GM12878 (cell line): ENCODE data around the gene EPHB2.

Experiments
- EGR1 ChIP-seq, 2 experiments: IDR thresholded peaks; 1 replicate in 1 of 2; 2 replicates in 1 of 2; pipeline ENCODE4 v1.6.1; 2011 to 2012; ENCODE audit warnings: low read depth in 2 of 2, low read length in 2 of 2, borderline replicate concordance in 1 of 2, mild to moderate bottlenecking in 1 of 2, moderate library complexity in 1 of 2
- POLR2A ChIP-seq: IDR thresholded peaks from 2 replicates; pipeline ENCODE4 v1.6.1; 2011; ENCODE audit warnings: low read depth, mild to moderate bottlenecking, low read length
- TF ChIP-seq, protein P1 (sequence below): IDR thresholded peaks from 2 replicates; pipeline ENCODE4 v1.6.1; 2011; ENCODE audit warnings: borderline replicate concordance, low read depth, mild to moderate bottlenecking, moderate library complexity, mixed read lengths, low read length; ENCODE audit not compliant: insufficient read depth; ENCODE audit errors: extremely low read length
- TF ChIP-seq, protein P2 (sequence below), 3 experiments: IDR thresholded peaks in 2 of 3; conservative IDR thresholded peaks in 1 of 3; 2 replicates each; pipeline ENCODE4 v1.5.1; 2011; ENCODE audit warnings: low read depth in 3 of 3, low read length in 3 of 3, mild to moderate bottlenecking in 3 of 3, control low read depth in 2 of 3, moderate library complexity in 2 of 3, inconsistent platforms in 1 of 3, mixed read lengths in 1 of 3; ENCODE audit not compliant: control insufficient read depth in 2 of 3, insufficient read depth in 1 of 3; ENCODE audit errors: extremely low read depth in 1 of 3
- TF ChIP-seq, protein P3 (sequence below): fragments of 150-350 bp; IDR thresholded peaks from 2 replicates; pipeline ENCODE4 v1.6.1; 2016; ENCODE audit warnings: low read depth, low read length
- TF ChIP-seq, protein P4 (sequence below): fragments of 450-650 bp; IDR thresholded peaks from 2 replicates; pipeline ENCODE4 v1.6.1; 2016; ENCODE audit warnings: mild to moderate bottlenecking, moderate library complexity, borderline replicate concordance

- TF ChIP-seq POLR2A (no peak), EGR1 (IDR thresholded peaks at IDR 0.05; ENCODE audit: borderline replicate concordance in 1 of 2, low read depth in 2 of 2, low read length in 2 of 2) (no peak)
- TF ChIP-seq, protein P1, sequence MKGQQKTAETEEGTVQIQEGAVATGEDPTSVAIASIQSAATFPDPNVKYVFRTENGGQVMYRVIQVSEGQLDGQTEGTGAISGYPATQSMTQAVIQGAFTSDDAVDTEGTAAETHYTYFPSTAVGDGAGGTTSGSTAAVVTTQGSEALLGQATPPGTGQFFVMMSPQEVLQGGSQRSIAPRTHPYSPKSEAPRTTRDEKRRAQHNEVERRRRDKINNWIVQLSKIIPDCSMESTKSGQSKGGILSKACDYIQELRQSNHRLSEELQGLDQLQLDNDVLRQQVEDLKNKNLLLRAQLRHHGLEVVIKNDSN: no peak
- TF ChIP-seq, protein P2, sequence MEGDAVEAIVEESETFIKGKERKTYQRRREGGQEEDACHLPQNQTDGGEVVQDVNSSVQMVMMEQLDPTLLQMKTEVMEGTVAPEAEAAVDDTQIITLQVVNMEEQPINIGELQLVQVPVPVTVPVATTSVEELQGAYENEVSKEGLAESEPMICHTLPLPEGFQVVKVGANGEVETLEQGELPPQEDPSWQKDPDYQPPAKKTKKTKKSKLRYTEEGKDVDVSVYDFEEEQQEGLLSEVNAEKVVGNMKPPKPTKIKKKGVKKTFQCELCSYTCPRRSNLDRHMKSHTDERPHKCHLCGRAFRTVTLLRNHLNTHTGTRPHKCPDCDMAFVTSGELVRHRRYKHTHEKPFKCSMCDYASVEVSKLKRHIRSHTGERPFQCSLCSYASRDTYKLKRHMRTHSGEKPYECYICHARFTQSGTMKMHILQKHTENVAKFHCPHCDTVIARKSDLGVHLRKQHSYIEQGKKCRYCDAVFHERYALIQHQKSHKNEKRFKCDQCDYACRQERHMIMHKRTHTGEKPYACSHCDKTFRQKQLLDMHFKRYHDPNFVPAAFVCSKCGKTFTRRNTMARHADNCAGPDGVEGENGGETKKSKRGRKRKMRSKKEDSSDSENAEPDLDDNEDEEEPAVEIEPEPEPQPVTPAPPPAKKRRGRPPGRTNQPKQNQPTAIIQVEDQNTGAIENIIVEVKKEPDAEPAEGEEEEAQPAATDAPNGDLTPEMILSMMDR (IDR thresholded peaks at IDR 0.05 in 2 of 3, conservative IDR thresholded peaks at IDR 0.05 in 1 of 3; ENCODE audit: control insufficient read depth in 2 of 3, extremely low read depth in 1 of 3, insufficient read depth in 1 of 3, low read depth in 3 of 3, low read length in 3 of 3): no peak
- TF ChIP-seq, protein P3, sequence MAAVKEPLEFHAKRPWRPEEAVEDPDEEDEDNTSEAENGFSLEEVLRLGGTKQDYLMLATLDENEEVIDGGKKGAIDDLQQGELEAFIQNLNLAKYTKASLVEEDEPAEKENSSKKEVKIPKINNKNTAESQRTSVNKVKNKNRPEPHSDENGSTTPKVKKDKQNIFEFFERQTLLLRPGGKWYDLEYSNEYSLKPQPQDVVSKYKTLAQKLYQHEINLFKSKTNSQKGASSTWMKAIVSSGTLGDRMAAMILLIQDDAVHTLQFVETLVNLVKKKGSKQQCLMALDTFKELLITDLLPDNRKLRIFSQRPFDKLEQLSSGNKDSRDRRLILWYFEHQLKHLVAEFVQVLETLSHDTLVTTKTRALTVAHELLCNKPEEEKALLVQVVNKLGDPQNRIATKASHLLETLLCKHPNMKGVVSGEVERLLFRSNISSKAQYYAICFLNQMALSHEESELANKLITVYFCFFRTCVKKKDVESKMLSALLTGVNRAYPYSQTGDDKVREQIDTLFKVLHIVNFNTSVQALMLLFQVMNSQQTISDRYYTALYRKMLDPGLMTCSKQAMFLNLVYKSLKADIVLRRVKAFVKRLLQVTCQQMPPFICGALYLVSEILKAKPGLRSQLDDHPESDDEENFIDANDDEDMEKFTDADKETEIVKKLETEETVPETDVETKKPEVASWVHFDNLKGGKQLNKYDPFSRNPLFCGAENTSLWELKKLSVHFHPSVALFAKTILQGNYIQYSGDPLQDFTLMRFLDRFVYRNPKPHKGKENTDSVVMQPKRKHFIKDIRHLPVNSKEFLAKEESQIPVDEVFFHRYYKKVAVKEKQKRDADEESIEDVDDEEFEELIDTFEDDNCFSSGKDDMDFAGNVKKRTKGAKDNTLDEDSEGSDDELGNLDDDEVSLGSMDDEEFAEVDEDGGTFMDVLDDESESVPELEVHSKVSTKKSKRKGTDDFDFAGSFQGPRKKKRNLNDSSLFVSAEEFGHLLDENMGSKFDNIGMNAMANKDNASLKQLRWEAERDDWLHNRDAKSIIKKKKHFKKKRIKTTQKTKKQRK: no peak
- TF ChIP-seq, protein P4, sequence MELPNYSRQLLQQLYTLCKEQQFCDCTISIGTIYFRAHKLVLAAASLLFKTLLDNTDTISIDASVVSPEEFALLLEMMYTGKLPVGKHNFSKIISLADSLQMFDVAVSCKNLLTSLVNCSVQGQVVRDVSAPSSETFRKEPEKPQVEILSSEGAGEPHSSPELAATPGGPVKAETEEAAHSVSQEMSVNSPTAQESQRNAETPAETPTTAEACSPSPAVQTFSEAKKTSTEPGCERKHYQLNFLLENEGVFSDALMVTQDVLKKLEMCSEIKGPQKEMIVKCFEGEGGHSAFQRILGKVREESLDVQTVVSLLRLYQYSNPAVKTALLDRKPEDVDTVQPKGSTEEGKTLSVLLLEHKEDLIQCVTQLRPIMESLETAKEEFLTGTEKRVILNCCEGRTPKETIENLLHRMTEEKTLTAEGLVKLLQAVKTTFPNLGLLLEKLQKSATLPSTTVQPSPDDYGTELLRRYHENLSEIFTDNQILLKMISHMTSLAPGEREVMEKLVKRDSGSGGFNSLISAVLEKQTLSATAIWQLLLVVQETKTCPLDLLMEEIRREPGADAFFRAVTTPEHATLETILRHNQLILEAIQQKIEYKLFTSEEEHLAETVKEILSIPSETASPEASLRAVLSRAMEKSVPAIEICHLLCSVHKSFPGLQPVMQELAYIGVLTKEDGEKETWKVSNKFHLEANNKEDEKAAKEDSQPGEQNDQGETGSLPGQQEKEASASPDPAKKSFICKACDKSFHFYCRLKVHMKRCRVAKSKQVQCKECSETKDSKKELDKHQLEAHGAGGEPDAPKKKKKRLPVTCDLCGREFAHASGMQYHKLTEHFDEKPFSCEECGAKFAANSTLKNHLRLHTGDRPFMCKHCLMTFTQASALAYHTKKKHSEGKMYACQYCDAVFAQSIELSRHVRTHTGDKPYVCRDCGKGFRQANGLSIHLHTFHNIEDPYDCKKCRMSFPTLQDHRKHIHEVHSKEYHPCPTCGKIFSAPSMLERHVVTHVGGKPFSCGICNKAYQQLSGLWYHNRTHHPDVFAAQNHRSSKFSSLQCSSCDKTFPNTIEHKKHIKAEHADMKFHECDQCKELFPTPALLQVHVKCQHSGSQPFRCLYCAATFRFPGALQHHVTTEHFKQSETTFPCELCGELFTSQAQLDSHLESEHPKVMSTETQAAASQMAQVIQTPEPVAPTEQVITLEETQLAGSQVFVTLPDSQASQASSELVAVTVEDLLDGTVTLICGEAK: no peak
Measured at GRCh38 chr1:22806584-22806983, 95.9 kb downstream of the EPHB2 start.
